IMR-90 (cell line): ENCODE data around the gene GALNT9. TPM values are rescaled to one million over a fixed set of nuclear protein-coding genes. Genes with fewer than 3 reads are reported as not detected.

Source experiments
- ATAC-seq: fragments of 200-7000 bp; cut with Tn5 transposase; 2 replicates; pipeline ENCODE4 v1.9.1; 2020; ENCODE audit warnings: low read depth, mild to moderate bottlenecking, moderate library complexity
- BruUV-seq: library from RNA; stranded (reverse); fragments of 400-500 nt; replicated peaks from 2 replicates; lab custom pipeline; 2021; lab: Mats Ljungman, UMichigan
- CTCF ChIA-PET: fragments of 300-600 bp; formaldehyde crosslinking; extraction: SDS; loops from one replicate; lab custom pipeline; 2021; ENCODE audit warnings: antibody characterized with exemption; lab: Yijun Ruan, JAX
- POLR2A ChIA-PET: fragments of 300-600 bp; sonication (Branson Sonifier 250); formaldehyde crosslinking; loops from one replicate; lab custom pipeline; 2022; ENCODE audit warnings: antibody characterized with exemption; ENCODE audit not compliant: unreplicated experiment; lab: Charles Lee
- DNase-seq: peaks from one replicate; pipeline ENCODE4 v3.0.0; 2013
- H2AFZ ChIP-seq: replicated peaks from 2 replicates; pipeline ENCODE3; 2013; ENCODE audit warnings: low read length, mild to moderate bottlenecking; ENCODE audit not compliant: poor library complexity
- H2AK5ac ChIP-seq: 2 replicates; pipeline ENCODE4 v1.6.1; 2013; ENCODE audit warnings: low read depth, low read length, inconsistent platforms
- H2AK9ac ChIP-seq: replicated peaks from 2 replicates; pipeline ENCODE3; 2013; ENCODE audit warnings: mild to moderate bottlenecking, low read depth, low read length, moderate library complexity; ENCODE audit not compliant: poor library complexity
- H2BK120ac ChIP-seq: 2 replicates; pipeline ENCODE4 v1.6.1; 2013; ENCODE audit warnings: low read depth, low read length, inconsistent platforms
- H2BK15ac ChIP-seq: 3 replicates; pipeline ENCODE4 v1.6.1; 2013; ENCODE audit warnings: low read depth, low read length, inconsistent platforms
- H2BK20ac ChIP-seq: 2 replicates; pipeline ENCODE4 v1.6.1; 2013; ENCODE audit warnings: low read depth, mild to moderate bottlenecking, inconsistent platforms, low read length, moderate library complexity
- H2BK5ac ChIP-seq: 2 replicates; pipeline ENCODE4 v1.6.1; 2013; ENCODE audit warnings: mild to moderate bottlenecking, low read depth, low read length, inconsistent platforms; ENCODE audit not compliant: poor library complexity, severe bottlenecking
- H3K14ac ChIP-seq: replicated peaks from 2 replicates; pipeline ENCODE4 v1.6.1; 2013; ENCODE audit warnings: low read depth, low read length, inconsistent platforms
- H3K18ac ChIP-seq: 2 replicates; pipeline ENCODE4 v1.6.1; 2013; ENCODE audit warnings: low read depth, low read length, control low read depth
- H3K23ac ChIP-seq: 2 replicates; pipeline ENCODE4 v1.6.1; 2013; ENCODE audit warnings: low read depth, low read length, inconsistent platforms
- H3K27ac ChIP-seq: 2 replicates; pipeline ENCODE4 v1.5.1; 2013; ENCODE audit warnings: mild to moderate bottlenecking, control low read depth, low read length; ENCODE audit not compliant: insufficient read depth
- H3K27me3 ChIP-seq: 2 replicates; pipeline ENCODE4 v1.6.1; 2013; ENCODE audit warnings: low read length; ENCODE audit not compliant: control insufficient read depth, insufficient read depth
- H3K36me3 ChIP-seq: 2 replicates; pipeline ENCODE4 v1.6.1; 2013; ENCODE audit warnings: low read length, mixed read lengths; ENCODE audit not compliant: control insufficient read depth, insufficient read depth
- H3K4ac ChIP-seq: 2 replicates; pipeline ENCODE4 v1.6.1; 2013; ENCODE audit warnings: low read depth, low read length, inconsistent platforms
- H3K4me1 ChIP-seq: 2 replicates; pipeline ENCODE4 v1.6.1; 2013; ENCODE audit warnings: low read length, mixed read lengths; ENCODE audit not compliant: control insufficient read depth, insufficient read depth
- H3K4me2 ChIP-seq: 2 replicates; pipeline ENCODE4 v1.6.1; 2013; ENCODE audit warnings: low read depth, mild to moderate bottlenecking, control low read depth, low read length, moderate library complexity
- H3K4me3 ChIP-seq: 2 replicates; pipeline ENCODE4 v1.5.1; 2013; ENCODE audit warnings: low read depth, mild to moderate bottlenecking, control low read depth, low read length, moderate library complexity; ENCODE audit not compliant: insufficient read depth
- H3K56ac ChIP-seq: 2 replicates; pipeline ENCODE4 v1.6.1; 2013; ENCODE audit warnings: low read length, inconsistent platforms; ENCODE audit not compliant: insufficient read depth; ENCODE audit errors: extremely low read depth
- H3K79me1 ChIP-seq, 2 experiments: 2 replicates each; pipeline ENCODE4 v1.6.1; 2013; ENCODE audit warnings: low read length in 2 of 2, inconsistent platforms in 1 of 2, low read depth in 1 of 2
- H3K9ac ChIP-seq: 2 replicates; pipeline ENCODE4 v1.6.1; 2013; ENCODE audit warnings: low read depth, low read length, control low read depth
- H3K9me1 ChIP-seq: 2 replicates; pipeline ENCODE4 v1.6.1; 2013; ENCODE audit warnings: low read length, inconsistent platforms; ENCODE audit not compliant: insufficient read depth
- H3K9me3 ChIP-seq: 2 replicates; pipeline ENCODE4 v1.6.1; 2013; ENCODE audit warnings: low read length; ENCODE audit not compliant: control insufficient read depth, insufficient read depth
- H4K20me1 ChIP-seq: 2 replicates; pipeline ENCODE4 v1.6.1; 2013; ENCODE audit warnings: low read length, inconsistent platforms; ENCODE audit not compliant: insufficient read depth
- H4K5ac ChIP-seq: 2 replicates; pipeline ENCODE4 v1.6.1; 2013; ENCODE audit warnings: mild to moderate bottlenecking, low read depth, low read length, control low read depth
- H4K8ac ChIP-seq, 2 experiments: 2 replicates each; pipeline ENCODE4 v1.6.1; 2013; ENCODE audit warnings: low read depth in 2 of 2, low read length in 2 of 2, control low read depth in 1 of 2, inconsistent platforms in 1 of 2
- H4K91ac ChIP-seq: 2 replicates; pipeline ENCODE4 v1.6.1; 2013; ENCODE audit warnings: low read depth, low read length, inconsistent platforms; ENCODE audit not compliant: insufficient read depth
- BHLHE40 ChIP-seq: fragments of 150-350 bp; IDR thresholded peaks from 2 replicates; pipeline ENCODE4 v1.6.1; 2016; ENCODE audit warnings: mild to moderate bottlenecking, low read depth, low read length
- CEBPB ChIP-seq: IDR thresholded peaks from 2 replicates; pipeline ENCODE4 v1.6.1; 2012; ENCODE audit warnings: low read depth, low read length, improper control_type of control experiment
- CHD1 ChIP-seq: IDR thresholded peaks from 2 replicates; pipeline ENCODE4 v1.6.1; 2012; ENCODE audit warnings: low read depth, low read length, improper control_type of control experiment
- ELK1 ChIP-seq: fragments of 150-350 bp; IDR thresholded peaks from 2 replicates; pipeline ENCODE4 v1.6.1; 2016; ENCODE audit warnings: low read depth, mild to moderate bottlenecking, low read length, moderate library complexity, borderline replicate concordance
- FOS ChIP-seq: fragments of 150-350 bp; IDR thresholded peaks from 2 replicates; pipeline ENCODE4 v1.6.1; 2016; ENCODE audit warnings: low read depth, low read length
- MAFK ChIP-seq: IDR thresholded peaks from 2 replicates; pipeline ENCODE4 v1.6.1; 2012; ENCODE audit warnings: low read depth, low read length, improper control_type of control experiment
- MAZ ChIP-seq: IDR thresholded peaks from 2 replicates; pipeline ENCODE4 v1.6.1; 2012; ENCODE audit warnings: low read depth, mild to moderate bottlenecking, low read length, improper control_type of control experiment, moderate library complexity, borderline replicate concordance
- MXI1 ChIP-seq: IDR thresholded peaks from 2 replicates; pipeline ENCODE4 v1.6.1; 2012; ENCODE audit warnings: low read depth, mild to moderate bottlenecking, low read length, moderate library complexity, borderline replicate concordance
- NFE2L2 ChIP-seq: fragments of 150-350 bp; IDR thresholded peaks from 2 replicates; pipeline ENCODE4 v1.6.1; 2016; ENCODE audit warnings: low read depth, mild to moderate bottlenecking, low read length
- POLR2A ChIP-seq: IDR thresholded peaks from 2 replicates; pipeline ENCODE4 v1.6.1; 2012; ENCODE audit warnings: mild to moderate bottlenecking, low read depth, low read length
- RAD21 ChIP-seq: IDR thresholded peaks from 2 replicates; pipeline ENCODE4 v1.6.1; 2012; ENCODE audit warnings: low read length, improper control_type of control experiment
- RCOR1 ChIP-seq: IDR thresholded peaks from 2 replicates; pipeline ENCODE4 v1.6.1; 2012; ENCODE audit warnings: mild to moderate bottlenecking, low read length, improper control_type of control experiment; ENCODE audit not compliant: insufficient replicate concordance
- RFX5 ChIP-seq: IDR thresholded peaks from 2 replicates; pipeline ENCODE4 v1.8.0; 2012; ENCODE audit warnings: low read depth, mild to moderate bottlenecking, low read length, moderate library complexity
- SMC3 ChIP-seq: fragments of 150-350 bp; IDR thresholded peaks from 2 replicates; pipeline ENCODE4 v1.6.1; 2016; ENCODE audit warnings: low read depth, mild to moderate bottlenecking, antibody characterized with exemption, low read length, moderate library complexity
- USF2 ChIP-seq: fragments of 150-350 bp; IDR thresholded peaks from 2 replicates; pipeline ENCODE4 v1.6.1; 2017; ENCODE audit warnings: mild to moderate bottlenecking, antibody characterized with exemption, low read length, low read depth
- WGBS, 2 experiments: methylation state at CpG; one replicate each; pipeline versions ENCODE4 v1.1.5 to v1.1.7; 2013; ENCODE audit warnings: missing lambda C conversion rate in 2 of 2; ENCODE audit not compliant: insufficient read length in 1 of 2; ENCODE audit errors: extremely low coverage in 2 of 2; 5-methylcytosine and 5-hydroxymethylcytosine counted together
- dilution Hi-C: fragments of 300-500 bp; cut with HindIII; formaldehyde crosslinking; loops from one replicate; pipeline ENCODE4 v1.14.3; 2018; ENCODE audit warnings: low sequenced_read_pairs; ENCODE audit not compliant: unreplicated experiment
- in situ Hi-C: fragments of 300-500 bp; cut with MboI; formaldehyde crosslinking; loops from 3 replicates; pipeline ENCODE4 v1.14.3; 2019; ENCODE audit warnings: low sequenced_read_pairs, inconsistent platforms, mixed read lengths
- intact Hi-C: fragments of 100-400 bp; cut with micrococcal nuclease; formaldehyde crosslinking; loops from 2 replicates; pipeline ENCODE4 v1.10.0; 2022
- polyA plus RNA-seq, 3 experiments: library from polyadenylated mRNA; depleted of rRNA; stranded (reverse); fragments of >200 nt; gene quantifications; 2 replicates each; pipeline ENCODE4 v1.2.3, GENCODE V29; 2012; ENCODE audit warnings: low replicate concordance in 1 of 3
- total RNA-seq: library from RNA; depleted of rRNA; stranded (reverse); fragments of >200 nt; gene quantifications from 2 replicates; pipeline ENCODE4 v1.2.3, GENCODE V29; 2012
- TF ChIP-seq, protein P1 (sequence below): conservative IDR thresholded peaks from 2 replicates; pipeline ENCODE4 v1.5.1; 2012; ENCODE audit warnings: mild to moderate bottlenecking, low read depth, low read length, improper control_type of control experiment

Gene GALNT9
- total and polyA plus RNA-seq, 2 of the 4 experiments (the other 2 are of a cell fraction): under 0.01 to 0.12 TPM

DNA sequence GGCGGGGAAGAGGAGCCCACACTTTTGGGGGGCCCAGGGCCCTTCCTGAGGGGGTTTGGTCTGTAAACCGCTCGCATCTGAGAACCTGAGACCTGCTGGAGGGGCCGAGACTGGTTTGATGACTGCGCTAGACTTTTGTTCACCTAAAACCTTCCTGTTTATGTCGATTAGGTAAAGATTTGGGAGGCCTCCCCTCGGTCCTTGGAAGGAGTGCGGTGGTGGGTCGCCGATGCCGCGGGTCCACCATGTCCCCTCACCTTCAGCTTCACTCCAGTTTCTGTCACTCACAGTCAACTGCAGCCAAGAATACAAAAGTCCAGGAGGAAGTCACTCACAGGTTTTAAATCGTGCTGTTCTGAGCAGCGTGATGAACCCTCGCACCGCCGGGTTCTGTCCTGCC is 10.5 kb upstream of the GALNT9 start:
- H4K91ac ChIP-seq: no peak overlapping the region
- ChIA-PET CTCF (no interaction called here), POLR2A (no interaction called here)
- no TSS peak for BruUV-seq
- no peak overlapping the region for H3K4ac ChIP-seq
- no peaks in the 10 kb centered on the region for H3K9me1 ChIP-seq
- H3K18ac ChIP-seq: no peak overlapping the region
- no peak overlapping the region for H2AK9ac ChIP-seq
- no peak overlapping the region for H3K4me2 ChIP-seq
- H2BK15ac ChIP-seq: no peak overlapping the region
- peaks cover 37% of the 10 kb centered on the region for H3K9me3 ChIP-seq
- no peak overlapping the region for H2BK120ac ChIP-seq
- in situ Hi-C loops: no loop called here
- H3K14ac ChIP-seq: no peak overlapping the region
- no peak for ATAC-seq
- no peak overlapping the region for H2BK5ac ChIP-seq
- H3K9ac ChIP-seq: no peak overlapping the region
- H4K8ac ChIP-seq: no peak overlapping the region
- dilution Hi-C loops: no loop called here
- H3K4me3 ChIP-seq: no peak overlapping the region
- DNase-seq: no peak
- no peaks in the 10 kb centered on the region for H3K36me3 ChIP-seq
- H3K79me1 ChIP-seq: no peaks in the 10 kb centered on the region
- TF ChIP-seq USF2: no peak
- no peak for TF ChIP-seq ELK1
- TF ChIP-seq CEBPB: no peak
- no peak for TF ChIP-seq MAFK
- no peak for TF ChIP-seq CHD1
- TF ChIP-seq SMC3: no peak
- no peak for TF ChIP-seq POLR2A
- no peak for TF ChIP-seq MAZ
- TF ChIP-seq MXI1: no peak
- TF ChIP-seq FOS: no peak
- TF ChIP-seq RAD21: no peak
- TF ChIP-seq RCOR1: no peak
- no peak for TF ChIP-seq NFE2L2
- TF ChIP-seq BHLHE40: no peak
- TF ChIP-seq, protein P1, sequence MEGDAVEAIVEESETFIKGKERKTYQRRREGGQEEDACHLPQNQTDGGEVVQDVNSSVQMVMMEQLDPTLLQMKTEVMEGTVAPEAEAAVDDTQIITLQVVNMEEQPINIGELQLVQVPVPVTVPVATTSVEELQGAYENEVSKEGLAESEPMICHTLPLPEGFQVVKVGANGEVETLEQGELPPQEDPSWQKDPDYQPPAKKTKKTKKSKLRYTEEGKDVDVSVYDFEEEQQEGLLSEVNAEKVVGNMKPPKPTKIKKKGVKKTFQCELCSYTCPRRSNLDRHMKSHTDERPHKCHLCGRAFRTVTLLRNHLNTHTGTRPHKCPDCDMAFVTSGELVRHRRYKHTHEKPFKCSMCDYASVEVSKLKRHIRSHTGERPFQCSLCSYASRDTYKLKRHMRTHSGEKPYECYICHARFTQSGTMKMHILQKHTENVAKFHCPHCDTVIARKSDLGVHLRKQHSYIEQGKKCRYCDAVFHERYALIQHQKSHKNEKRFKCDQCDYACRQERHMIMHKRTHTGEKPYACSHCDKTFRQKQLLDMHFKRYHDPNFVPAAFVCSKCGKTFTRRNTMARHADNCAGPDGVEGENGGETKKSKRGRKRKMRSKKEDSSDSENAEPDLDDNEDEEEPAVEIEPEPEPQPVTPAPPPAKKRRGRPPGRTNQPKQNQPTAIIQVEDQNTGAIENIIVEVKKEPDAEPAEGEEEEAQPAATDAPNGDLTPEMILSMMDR: no peak
- no peak for TF ChIP-seq RFX5
- no peaks in the 10 kb centered on the region for H4K20me1 ChIP-seq
- H2BK20ac ChIP-seq: no peak overlapping the region
- no peak overlapping the region for H2AFZ ChIP-seq
- no peak overlapping the region for H3K56ac ChIP-seq
- no peak overlapping the region for H3K23ac ChIP-seq
- no peaks in the 10 kb centered on the region for H3K4me1 ChIP-seq
- no peak overlapping the region for H2AK5ac ChIP-seq
- H4K5ac ChIP-seq: no peak overlapping the region
- peaks cover 5% of the 10 kb centered on the region; the same call in 1 of the 2 replicates for H3K27me3 ChIP-seq
- intact Hi-C loops: no loop called here
- no peak overlapping the region for H3K27ac ChIP-seq
- 100% methylated on average over 1 of the region's 17 CpGs; no CpG with 5 or more reads in 1 of the 2 experiments for WGBS, 2 experiments
